GM18873 (cell line): ENCODE measurements around the gene DYNLRB1.

Experiments
- ATAC-seq: cut with Tn5 transposase; IDR thresholded peaks from one replicate; pipeline ENCODE4 v1.9.1; 2021; ENCODE audit warnings: mild to moderate bottlenecking, moderate library complexity, moderate number of reproducible peaks; ENCODE audit not compliant: unreplicated experiment, low FRiP score

The DYNLRB1 gene

GRCh38 chr20:34532320-34532719, 16.1 kb downstream of the DYNLRB1 start:
- ATAC-seq, result no peak

- no peak for ATAC-seq
Measured at GRCh38 chr20:34532756-34533155, 16.5 kb downstream of the DYNLRB1 start.

GRCh38 chr20:34534391-34535165, 18.4 kb downstream of the DYNLRB1 start:
- ATAC-seq, result no peak

GRCh38 chr20:34535301-34535840, 19.1 kb downstream of the DYNLRB1 start:
- no peak for ATAC-seq

GRCh38 chr20:34535857-34536256, 19.6 kb downstream of the DYNLRB1 start:
- no peak for ATAC-seq

- ATAC-seq, result no peak
Measured at GRCh38 chr20:34536798-34537394, 20.7 kb downstream of the DYNLRB1 start.

- no peak for ATAC-seq
Measured at GRCh38 chr20:34537651-34538050, 21.4 kb downstream of the DYNLRB1 start.

GRCh38 chr20:34538671-34539123, 22.5 kb downstream of the DYNLRB1 start:
- ATAC-seq, result no peak

- no peak for ATAC-seq
Measured at GRCh38 chr20:34539756-34540155, 23.5 kb downstream of the DYNLRB1 start.

GRCh38 chr20:34540596-34541263, 24.5 kb downstream of the DYNLRB1 start:
- no peak for ATAC-seq

- ATAC-seq, result no peak
Measured at GRCh38 chr20:34541264-34541901, 25.2 kb downstream of the DYNLRB1 start.

GRCh38 chr20:34541917-34542316, 25.7 kb downstream of the DYNLRB1 start:
- no peak for ATAC-seq

- ATAC-seq, result no peak
Measured at GRCh38 chr20:34542439-34542838, 26.2 kb downstream of the DYNLRB1 start.

GRCh38 chr20:34543463-34544056, 27.3 kb downstream of the DYNLRB1 start:
- no peak for ATAC-seq

GRCh38 chr20:34544109-34544796, 28.0 kb downstream of the DYNLRB1 start:
- no peak for ATAC-seq

- no peak for ATAC-seq
Measured at GRCh38 chr20:34546751-34547181, 30.5 kb downstream of the DYNLRB1 start.

GRCh38 chr20:34547844-34548613, 31.8 kb downstream of the DYNLRB1 start:
- ATAC-seq, result no peak

GRCh38 chr20:34549291-34549928, 33.2 kb downstream of the DYNLRB1 start:
- ATAC-seq, result no peak

- ATAC-seq, result no peak
Measured at GRCh38 chr20:34549929-34550305, 33.7 kb downstream of the DYNLRB1 start.
